IMR-90 (cell line): ENCODE results near the gene EHMT1. TPM values are rescaled to one million over a fixed set of nuclear protein-coding genes. Genes with fewer than 3 reads are reported as not detected.

ENCODE experiments used
- ATAC-seq: fragments of 200-7000 bp; cut with Tn5 transposase; 2 replicates; pipeline ENCODE4 v1.9.1; 2020; ENCODE audit warnings: low read depth, mild to moderate bottlenecking, moderate library complexity
- BruUV-seq: library from RNA; stranded (reverse); fragments of 400-500 nt; replicated peaks from 2 replicates; lab custom pipeline; 2021; lab: Mats Ljungman, UMichigan
- CTCF ChIA-PET: fragments of 300-600 bp; formaldehyde crosslinking; extraction: SDS; loops from one replicate; lab custom pipeline; 2021; ENCODE audit warnings: antibody characterized with exemption; lab: Yijun Ruan, JAX
- POLR2A ChIA-PET: fragments of 300-600 bp; sonication (Branson Sonifier 250); formaldehyde crosslinking; loops from one replicate; lab custom pipeline; 2022; ENCODE audit warnings: antibody characterized with exemption; ENCODE audit not compliant: unreplicated experiment; lab: Charles Lee
- DNase-seq: peaks from one replicate; pipeline ENCODE4 v3.0.0; 2013
- H2AFZ ChIP-seq: replicated peaks from 2 replicates; pipeline ENCODE3; 2013; ENCODE audit warnings: low read length, mild to moderate bottlenecking; ENCODE audit not compliant: poor library complexity
- H2AK5ac ChIP-seq: 2 replicates; pipeline ENCODE4 v1.6.1; 2013; ENCODE audit warnings: low read depth, low read length, inconsistent platforms
- H2AK9ac ChIP-seq: replicated peaks from 2 replicates; pipeline ENCODE3; 2013; ENCODE audit warnings: mild to moderate bottlenecking, low read depth, low read length, moderate library complexity; ENCODE audit not compliant: poor library complexity
- H2BK120ac ChIP-seq: 2 replicates; pipeline ENCODE4 v1.6.1; 2013; ENCODE audit warnings: low read depth, low read length, inconsistent platforms
- H2BK15ac ChIP-seq: 3 replicates; pipeline ENCODE4 v1.6.1; 2013; ENCODE audit warnings: low read depth, low read length, inconsistent platforms
- H2BK20ac ChIP-seq: 2 replicates; pipeline ENCODE4 v1.6.1; 2013; ENCODE audit warnings: low read depth, mild to moderate bottlenecking, inconsistent platforms, low read length, moderate library complexity
- H2BK5ac ChIP-seq: 2 replicates; pipeline ENCODE4 v1.6.1; 2013; ENCODE audit warnings: mild to moderate bottlenecking, low read depth, low read length, inconsistent platforms; ENCODE audit not compliant: poor library complexity, severe bottlenecking
- H3K14ac ChIP-seq: replicated peaks from 2 replicates; pipeline ENCODE4 v1.6.1; 2013; ENCODE audit warnings: low read depth, low read length, inconsistent platforms
- H3K18ac ChIP-seq: 2 replicates; pipeline ENCODE4 v1.6.1; 2013; ENCODE audit warnings: low read depth, low read length, control low read depth
- H3K23ac ChIP-seq: 2 replicates; pipeline ENCODE4 v1.6.1; 2013; ENCODE audit warnings: low read depth, low read length, inconsistent platforms
- H3K27ac ChIP-seq: 2 replicates; pipeline ENCODE4 v1.5.1; 2013; ENCODE audit warnings: mild to moderate bottlenecking, control low read depth, low read length; ENCODE audit not compliant: insufficient read depth
- H3K27me3 ChIP-seq: 2 replicates; pipeline ENCODE4 v1.6.1; 2013; ENCODE audit warnings: low read length; ENCODE audit not compliant: control insufficient read depth, insufficient read depth
- H3K36me3 ChIP-seq: 2 replicates; pipeline ENCODE4 v1.6.1; 2013; ENCODE audit warnings: low read length, mixed read lengths; ENCODE audit not compliant: control insufficient read depth, insufficient read depth
- H3K4ac ChIP-seq: 2 replicates; pipeline ENCODE4 v1.6.1; 2013; ENCODE audit warnings: low read depth, low read length, inconsistent platforms
- H3K4me1 ChIP-seq: 2 replicates; pipeline ENCODE4 v1.6.1; 2013; ENCODE audit warnings: low read length, mixed read lengths; ENCODE audit not compliant: control insufficient read depth, insufficient read depth
- H3K4me2 ChIP-seq: 2 replicates; pipeline ENCODE4 v1.6.1; 2013; ENCODE audit warnings: low read depth, mild to moderate bottlenecking, control low read depth, low read length, moderate library complexity
- H3K4me3 ChIP-seq: 2 replicates; pipeline ENCODE4 v1.5.1; 2013; ENCODE audit warnings: low read depth, mild to moderate bottlenecking, control low read depth, low read length, moderate library complexity; ENCODE audit not compliant: insufficient read depth
- H3K56ac ChIP-seq: 2 replicates; pipeline ENCODE4 v1.6.1; 2013; ENCODE audit warnings: low read length, inconsistent platforms; ENCODE audit not compliant: insufficient read depth; ENCODE audit errors: extremely low read depth
- H3K79me1 ChIP-seq, 2 experiments: 2 replicates each; pipeline ENCODE4 v1.6.1; 2013; ENCODE audit warnings: low read length in 2 of 2, inconsistent platforms in 1 of 2, low read depth in 1 of 2
- H3K9ac ChIP-seq: 2 replicates; pipeline ENCODE4 v1.6.1; 2013; ENCODE audit warnings: low read depth, low read length, control low read depth
- H3K9me1 ChIP-seq: 2 replicates; pipeline ENCODE4 v1.6.1; 2013; ENCODE audit warnings: low read length, inconsistent platforms; ENCODE audit not compliant: insufficient read depth
- H3K9me3 ChIP-seq: 2 replicates; pipeline ENCODE4 v1.6.1; 2013; ENCODE audit warnings: low read length; ENCODE audit not compliant: control insufficient read depth, insufficient read depth
- H4K20me1 ChIP-seq: 2 replicates; pipeline ENCODE4 v1.6.1; 2013; ENCODE audit warnings: low read length, inconsistent platforms; ENCODE audit not compliant: insufficient read depth
- H4K5ac ChIP-seq: 2 replicates; pipeline ENCODE4 v1.6.1; 2013; ENCODE audit warnings: mild to moderate bottlenecking, low read depth, low read length, control low read depth
- H4K8ac ChIP-seq, 2 experiments: 2 replicates each; pipeline ENCODE4 v1.6.1; 2013; ENCODE audit warnings: low read depth in 2 of 2, low read length in 2 of 2, control low read depth in 1 of 2, inconsistent platforms in 1 of 2
- H4K91ac ChIP-seq: 2 replicates; pipeline ENCODE4 v1.6.1; 2013; ENCODE audit warnings: low read depth, low read length, inconsistent platforms; ENCODE audit not compliant: insufficient read depth
- MAZ ChIP-seq: IDR thresholded peaks from 2 replicates; pipeline ENCODE4 v1.6.1; 2012; ENCODE audit warnings: low read depth, mild to moderate bottlenecking, low read length, improper control_type of control experiment, moderate library complexity, borderline replicate concordance
- RAD21 ChIP-seq: IDR thresholded peaks from 2 replicates; pipeline ENCODE4 v1.6.1; 2012; ENCODE audit warnings: low read length, improper control_type of control experiment
- SMC3 ChIP-seq: fragments of 150-350 bp; IDR thresholded peaks from 2 replicates; pipeline ENCODE4 v1.6.1; 2016; ENCODE audit warnings: low read depth, mild to moderate bottlenecking, antibody characterized with exemption, low read length, moderate library complexity
- USF2 ChIP-seq: fragments of 150-350 bp; IDR thresholded peaks from 2 replicates; pipeline ENCODE4 v1.6.1; 2017; ENCODE audit warnings: mild to moderate bottlenecking, antibody characterized with exemption, low read length, low read depth
- WGBS, 2 experiments: methylation state at CpG; one replicate each; pipeline versions ENCODE4 v1.1.5 to v1.1.7; 2013; ENCODE audit warnings: missing lambda C conversion rate in 2 of 2; ENCODE audit not compliant: insufficient read length in 1 of 2; ENCODE audit errors: extremely low coverage in 2 of 2; 5-methylcytosine and 5-hydroxymethylcytosine counted together
- dilution Hi-C: fragments of 300-500 bp; cut with HindIII; formaldehyde crosslinking; loops from one replicate; pipeline ENCODE4 v1.14.3; 2018; ENCODE audit warnings: low sequenced_read_pairs; ENCODE audit not compliant: unreplicated experiment
- in situ Hi-C: fragments of 300-500 bp; cut with MboI; formaldehyde crosslinking; loops from 3 replicates; pipeline ENCODE4 v1.14.3; 2019; ENCODE audit warnings: low sequenced_read_pairs, inconsistent platforms, mixed read lengths
- intact Hi-C: fragments of 100-400 bp; cut with micrococcal nuclease; formaldehyde crosslinking; loops from 2 replicates; pipeline ENCODE4 v1.10.0; 2022
- polyA plus RNA-seq, 3 experiments: library from polyadenylated mRNA; depleted of rRNA; stranded (reverse); fragments of >200 nt; gene quantifications; 2 replicates each; pipeline ENCODE4 v1.2.3, GENCODE V29; 2012; ENCODE audit warnings: low replicate concordance in 1 of 3
- total RNA-seq: library from RNA; depleted of rRNA; stranded (reverse); fragments of >200 nt; gene quantifications from 2 replicates; pipeline ENCODE4 v1.2.3, GENCODE V29; 2012

EHMT1 gene
- total and polyA plus RNA-seq, 2 of the 4 experiments (the other 2 are of a cell fraction): 32.8 to 35.1 TPM

GRCh38 chr9:137851516-137852267 lies 232.9 kb downstream of the EHMT1 start:
- no TSS peak for BruUV-seq
- WGBS, 2 experiments: no CpG with 5 or more reads among the region's 5 CpGs

More at GRCh38 chr9:137851516-137852267, 232.9 kb downstream of the EHMT1 start:
- ATAC-seq (no peak), DNase-seq (no peak)
- H3K79me1 ChIP-seq: no peaks in the 10 kb centered on the region
- H3K36me3 ChIP-seq: no peaks in the 10 kb centered on the region
- ChIA-PET CTCF (no interaction called here), POLR2A (no interaction called here)
- H3K4me2 ChIP-seq: no peak overlapping the region
- H2AFZ ChIP-seq: no peak overlapping the region
- no peaks in the 10 kb centered on the region for H3K27me3 ChIP-seq
- H4K20me1 ChIP-seq: no peaks in the 10 kb centered on the region
- intact Hi-C loops: no loop called here
- no peak for TF ChIP-seq USF2
- no peak for TF ChIP-seq RAD21
- no peak for TF ChIP-seq SMC3
- no peak for TF ChIP-seq MAZ
- dilution Hi-C loops: no loop called here
- H3K9me1 ChIP-seq: no peaks in the 10 kb centered on the region
- no peak overlapping the region for H2BK20ac ChIP-seq
- H2BK5ac ChIP-seq: no peak overlapping the region
- H2BK120ac ChIP-seq: no peak overlapping the region
- H3K4me1 ChIP-seq: no peaks in the 10 kb centered on the region
- no peak overlapping the region for H2AK5ac ChIP-seq
- H2BK15ac ChIP-seq: no peak overlapping the region
- H3K4ac ChIP-seq: no peak overlapping the region
- no peak overlapping the region for H3K18ac ChIP-seq
- peaks cover 12% of the 10 kb centered on the region for H3K9me3 ChIP-seq
- H3K14ac ChIP-seq: no peak overlapping the region
- H3K4me3 ChIP-seq: no peak overlapping the region
- H3K23ac ChIP-seq: no peak overlapping the region
- no peak overlapping the region for H3K56ac ChIP-seq
- no peak overlapping the region for H4K91ac ChIP-seq
- no peak overlapping the region for H3K27ac ChIP-seq
- no peak overlapping the region for H2AK9ac ChIP-seq
- no peak overlapping the region for H3K9ac ChIP-seq
- H4K5ac ChIP-seq: no peak overlapping the region
- in situ Hi-C loops: no loop called here
- no peak overlapping the region for H4K8ac ChIP-seq
